Mucosa of rectum (tissue), 2 donors: ENCODE data around the gene KLHL3.

Experiments used
- H3K27ac ChIP-seq, 2 donors: one replicate each; pipeline ENCODE4 v1.7.0; 2013; ENCODE audit warnings: inconsistent platforms in 2 of 2, low read depth in 2 of 2, low read length in 2 of 2
- H3K27me3 ChIP-seq, 2 donors: one replicate each; pipeline ENCODE4 v1.7.0; 2013; ENCODE audit warnings: low read length in 2 of 2; ENCODE audit not compliant: control insufficient read depth in 2 of 2, insufficient read depth in 2 of 2
- H3K36me3 ChIP-seq, 2 donors: one replicate each; pipeline ENCODE4 v1.7.0; 2013; ENCODE audit warnings: low read length in 2 of 2; ENCODE audit not compliant: control insufficient read depth in 2 of 2, insufficient read depth in 2 of 2
- H3K4me1 ChIP-seq, 2 donors: one replicate each; pipeline ENCODE4 v1.7.0; 2013; ENCODE audit warnings: low read length in 2 of 2, mild to moderate bottlenecking in 1 of 2; ENCODE audit not compliant: control insufficient read depth in 2 of 2, insufficient read depth in 2 of 2
- H3K4me3 ChIP-seq, 2 donors: one replicate each; pipeline ENCODE4 v1.7.0; 2013; ENCODE audit warnings: low read length in 2 of 2
- H3K9ac ChIP-seq, 2 donors: one replicate each; pipeline ENCODE4 v1.7.0; 2013; ENCODE audit warnings: low read length in 2 of 2, low read depth in 1 of 2, mild to moderate bottlenecking in 1 of 2
- H3K9me3 ChIP-seq, 2 donors: one replicate each; pipeline ENCODE4 v1.7.0; 2013; ENCODE audit warnings: low read length in 2 of 2; ENCODE audit not compliant: control insufficient read depth in 2 of 2
- donor health status: healthy.
- donor health status: Normal muscosa, but diverticular disease.

KLHL3 gene

DNA sequence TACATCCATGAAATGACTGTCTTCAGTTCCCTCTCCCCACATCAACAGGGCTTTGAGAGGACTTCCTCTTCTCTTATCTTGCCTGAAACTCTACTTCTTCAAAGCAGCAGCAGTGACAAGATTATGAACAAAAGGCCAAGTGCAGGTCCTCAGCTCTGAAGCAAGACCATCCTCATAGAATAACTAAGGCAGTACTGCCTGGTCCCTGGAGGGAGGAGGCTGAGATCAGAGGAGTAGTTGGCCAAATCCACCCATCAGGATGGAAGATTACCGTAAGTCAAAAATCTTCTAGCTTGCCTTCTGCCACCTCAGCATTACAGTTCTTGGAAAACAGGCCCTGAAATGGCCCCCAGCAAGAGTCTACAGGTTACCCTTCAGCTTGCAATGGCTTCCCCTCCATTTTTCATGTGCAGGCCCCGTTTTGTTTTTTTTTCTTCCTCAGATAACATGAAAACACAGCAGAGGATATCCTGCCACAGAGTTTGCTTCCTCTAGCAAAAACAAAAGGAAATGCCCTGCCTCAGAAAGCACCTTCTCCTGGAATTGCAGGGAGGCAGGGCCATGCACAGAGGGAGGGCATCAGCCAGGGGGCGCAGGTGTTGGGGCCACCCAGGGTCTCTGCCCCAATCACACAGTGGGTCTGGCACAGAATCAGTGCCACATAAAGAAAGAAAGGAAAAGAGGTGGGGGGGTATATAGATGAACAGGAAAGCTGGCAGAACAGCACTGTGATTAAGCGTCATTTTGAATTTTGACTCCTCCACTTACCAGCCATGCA is 40.0 kb downstream of the KLHL3 start:
- H3K27me3 ChIP-seq, result no peaks in the 10 kb centered on the region
- H3K36me3 ChIP-seq, result peaks cover 0 to 4% of the 10 kb centered on the region in 2 donors
- H3K4me1 ChIP-seq, result no peaks in the 10 kb centered on the region
- H3K4me3 ChIP-seq, result no peak overlapping the region
- no peak overlapping the region for H3K9ac ChIP-seq
- no peaks in the 10 kb centered on the region for H3K9me3 ChIP-seq
- H3K27ac ChIP-seq, result no peak overlapping the region

DNA sequence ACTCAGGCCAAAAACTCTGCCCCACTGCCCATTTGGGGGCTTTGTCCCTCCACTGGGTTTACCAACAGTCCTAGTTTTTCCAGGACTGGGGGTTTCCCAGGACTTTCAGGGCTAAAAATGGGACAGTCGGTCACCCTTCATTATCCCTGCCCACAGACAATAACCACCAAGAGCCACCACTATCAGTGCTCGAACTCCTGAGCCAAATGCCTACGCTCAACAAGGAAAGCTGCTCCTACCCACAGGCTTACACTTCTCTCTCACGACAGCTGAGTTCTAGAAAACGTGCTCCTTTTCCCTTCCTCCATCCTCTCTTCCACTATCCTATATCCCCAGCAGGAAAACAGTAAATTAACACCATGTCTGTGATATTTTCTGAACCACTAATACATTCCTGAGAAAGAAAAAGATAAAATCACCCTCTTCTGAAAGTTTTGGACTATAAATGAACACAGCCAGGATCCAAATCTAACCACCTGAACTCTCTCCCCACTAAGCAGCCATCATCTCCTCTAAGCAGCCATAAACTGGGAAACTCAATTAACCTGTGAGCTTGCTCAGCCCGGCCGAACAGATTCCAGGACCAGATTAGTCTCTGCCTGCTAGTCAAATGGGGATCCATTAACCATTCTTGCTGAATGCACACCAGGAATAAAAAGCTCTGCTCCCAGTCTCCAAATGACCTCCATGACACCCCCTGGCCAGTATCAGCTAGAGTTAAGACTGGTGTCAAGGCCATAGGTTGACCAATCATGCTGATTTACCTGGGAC is 41.8 kb downstream of the KLHL3 start:
- peaks cover 0 to 4% of the 10 kb centered on the region in 2 donors for H3K36me3 ChIP-seq
- no peak overlapping the region for H3K4me3 ChIP-seq
- H3K4me1 ChIP-seq, result no peaks in the 10 kb centered on the region
- H3K9ac ChIP-seq, result no peak overlapping the region
- H3K9me3 ChIP-seq, result no peaks in the 10 kb centered on the region
- H3K27ac ChIP-seq, result no peak overlapping the region
- no peaks in the 10 kb centered on the region for H3K27me3 ChIP-seq

DNA sequence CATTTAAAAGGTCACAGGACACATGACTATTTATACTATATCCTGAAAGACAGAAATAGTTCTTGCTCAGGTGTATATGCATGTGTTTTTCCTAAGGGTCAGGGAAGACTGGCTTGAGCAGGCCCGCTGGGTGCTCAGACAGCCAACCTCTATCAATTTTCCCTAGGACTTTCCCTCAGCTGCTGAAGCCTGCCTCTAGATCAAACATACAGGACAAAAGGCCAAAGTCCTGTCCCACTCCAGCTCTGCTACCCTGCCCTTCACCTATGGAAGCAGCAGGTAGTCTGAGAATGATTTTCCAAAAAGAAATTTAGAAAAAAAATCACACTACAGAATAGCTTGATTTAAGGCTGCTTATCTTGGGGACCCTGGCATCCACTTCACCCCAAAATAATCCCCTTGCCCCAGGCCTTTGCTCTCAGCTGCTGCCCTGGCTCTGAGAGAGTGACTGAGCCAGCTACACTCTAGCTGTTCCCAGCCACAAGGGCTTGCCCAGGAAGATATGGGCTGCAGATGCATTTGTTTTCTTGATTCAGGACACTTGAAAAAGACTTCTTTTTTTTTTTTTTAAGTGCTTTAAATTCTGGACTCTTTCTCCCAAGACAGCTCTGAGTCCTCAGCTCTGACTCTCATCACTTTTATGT is 42.5 kb downstream of the KLHL3 start:
- no peak overlapping the region for H3K27ac ChIP-seq
- no peaks in the 10 kb centered on the region for H3K9me3 ChIP-seq
- H3K9ac ChIP-seq, result no peak overlapping the region

DNA sequence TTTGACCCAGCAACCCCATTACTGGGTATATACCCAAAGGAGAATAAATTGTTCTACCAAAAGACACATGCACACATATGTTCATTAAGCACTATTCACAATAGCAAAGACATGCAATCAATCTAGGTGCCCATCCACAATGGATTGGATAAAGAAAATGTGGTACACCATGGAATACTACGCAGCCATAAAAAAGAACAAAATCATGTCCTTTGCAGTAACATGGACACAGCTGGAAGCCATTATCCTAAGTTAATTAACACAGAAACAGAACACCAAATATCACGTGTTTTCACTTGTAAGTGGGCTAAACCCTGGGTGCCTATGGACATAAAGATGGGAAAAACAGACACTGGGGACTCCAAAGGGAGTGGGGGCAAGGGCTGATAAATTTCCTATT is 46.6 kb downstream of the KLHL3 start:
- Histone ChIP-seq H3K27ac (no peak overlapping the region), H3K4me1 (no peaks in the 10 kb centered on the region), H3K4me3 (no peak overlapping the region), H3K36me3 (peaks cover 0 to 4% of the 10 kb centered on the region in 2 donors), H3K9me3 (no peaks in the 10 kb centered on the region), H3K27me3 (no peaks in the 10 kb centered on the region), H3K9ac (no peak overlapping the region)

More for the DNA sequence above, 42.5 kb downstream of the KLHL3 start:
- Histone ChIP-seq H3K36me3 (peaks cover 0 to 4% of the 10 kb centered on the region in 2 donors), H3K4me3 (no peak overlapping the region), H3K4me1 (no peaks in the 10 kb centered on the region), H3K27me3 (no peaks in the 10 kb centered on the region)

DNA sequence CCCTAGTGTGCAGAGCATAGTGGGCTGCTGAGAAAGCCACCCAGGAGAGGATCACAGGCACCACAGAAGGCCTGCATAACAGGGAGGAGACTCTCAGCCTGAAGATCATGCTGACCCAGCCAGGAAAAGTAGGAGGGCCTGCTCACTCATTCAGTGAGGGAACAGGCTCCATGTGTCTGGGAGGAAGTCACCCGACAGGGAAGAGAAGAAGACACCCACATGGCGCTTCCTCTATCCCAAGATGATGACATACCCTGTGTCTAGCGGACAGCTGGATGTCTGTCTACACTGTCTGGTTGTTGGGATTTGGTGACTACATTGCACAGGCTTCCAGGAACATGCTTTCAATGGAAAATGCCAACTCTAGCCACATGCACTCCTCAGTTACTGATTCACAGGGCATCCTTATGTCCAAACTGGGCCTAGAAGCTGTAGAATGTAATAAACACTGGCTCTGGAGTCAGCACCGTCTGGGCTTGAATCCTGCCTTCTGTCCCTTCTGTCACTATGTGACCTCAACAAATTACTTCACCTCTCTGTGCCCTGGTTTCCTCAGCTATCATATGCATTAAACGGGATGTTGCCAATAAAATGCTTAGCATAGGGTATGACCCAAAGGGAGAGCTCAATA is 47.6 kb downstream of the KLHL3 start:
- H3K27ac ChIP-seq, result no peak overlapping the region
- H3K27me3 ChIP-seq, result no peaks in the 10 kb centered on the region
- H3K36me3 ChIP-seq, result peaks cover 0 to 4% of the 10 kb centered on the region in 2 donors
- H3K4me3 ChIP-seq, result no peak overlapping the region
- no peak overlapping the region for H3K9ac ChIP-seq
- H3K9me3 ChIP-seq, result no peaks in the 10 kb centered on the region
- H3K4me1 ChIP-seq, result no peaks in the 10 kb centered on the region

DNA sequence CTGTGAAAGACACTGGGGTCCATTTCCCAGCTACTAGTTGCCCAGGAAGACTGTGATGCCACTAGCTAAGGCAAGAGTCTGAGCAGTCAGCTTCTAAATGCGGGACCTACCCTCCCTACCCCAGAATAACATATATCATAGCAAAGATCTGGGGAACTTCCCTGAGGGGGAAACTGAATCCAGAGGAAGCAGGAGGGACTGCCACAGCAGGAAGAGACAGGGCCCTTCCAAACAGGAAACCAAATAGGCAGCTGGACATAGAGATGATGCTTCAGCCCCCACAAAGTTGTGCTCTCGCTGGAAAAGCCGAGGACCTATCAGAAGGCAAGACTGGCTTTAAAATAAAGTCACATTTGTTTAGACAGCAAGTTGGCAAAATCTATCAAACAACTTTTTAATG is 51.1 kb downstream of the KLHL3 start:
- H3K27ac ChIP-seq, result no peak overlapping the region
- H3K9me3 ChIP-seq, result no peaks in the 10 kb centered on the region
- H3K9ac ChIP-seq, result no peak overlapping the region
- H3K4me1 ChIP-seq, result no peaks in the 10 kb centered on the region
- no peaks in the 10 kb centered on the region for H3K27me3 ChIP-seq
- H3K36me3 ChIP-seq, result no peaks in the 10 kb centered on the region
- H3K4me3 ChIP-seq, result no peak overlapping the region

DNA sequence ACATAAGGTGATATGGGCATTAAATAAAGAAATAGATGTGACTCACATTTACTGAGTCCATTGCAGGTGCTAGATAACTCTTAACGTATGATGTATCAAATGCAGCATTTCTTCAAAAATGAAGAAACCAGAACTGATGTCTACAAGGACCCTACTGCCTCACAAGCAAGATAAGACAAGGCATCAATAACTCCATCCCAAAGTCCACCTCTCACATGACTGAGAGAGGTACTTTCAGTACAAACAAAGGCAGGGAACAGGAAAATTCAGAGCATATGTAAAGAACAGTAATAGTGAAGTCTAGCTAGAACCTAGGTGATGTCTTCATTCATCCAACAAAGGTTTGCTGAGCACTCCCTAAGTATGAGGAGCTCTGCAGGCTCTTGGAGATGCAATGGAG is 54.7 kb downstream of the KLHL3 start:
- H3K36me3 ChIP-seq, result no peaks in the 10 kb centered on the region
- no peak overlapping the region for H3K9ac ChIP-seq
- H3K9me3 ChIP-seq, result no peaks in the 10 kb centered on the region
- H3K27me3 ChIP-seq, result no peaks in the 10 kb centered on the region
- H3K27ac ChIP-seq, result no peak overlapping the region
- H3K4me1 ChIP-seq, result no peaks in the 10 kb centered on the region
- no peak overlapping the region for H3K4me3 ChIP-seq

DNA sequence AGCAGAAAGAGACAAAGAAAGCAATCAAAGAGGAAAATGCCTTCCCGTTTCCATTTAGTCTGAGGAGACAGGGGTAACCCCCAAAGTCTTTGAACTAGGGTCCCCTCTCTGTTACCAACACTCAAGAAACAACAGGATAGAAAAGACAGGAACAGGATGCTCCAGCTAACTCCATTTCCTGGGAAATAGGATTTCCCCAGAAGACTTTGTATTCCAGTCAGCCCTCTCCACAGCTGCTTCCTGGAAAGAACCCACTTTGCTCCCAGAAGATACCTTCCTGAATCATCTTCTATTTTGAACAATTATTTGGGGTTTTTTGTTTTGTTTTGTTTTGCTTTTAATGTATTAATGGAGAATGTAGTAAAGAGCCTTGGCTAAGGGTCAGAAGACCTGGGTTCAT is 56.0 kb downstream of the KLHL3 start:
- H3K36me3 ChIP-seq, result no peaks in the 10 kb centered on the region
- no peaks in the 10 kb centered on the region for H3K4me1 ChIP-seq
- no peak overlapping the region for H3K9ac ChIP-seq
- no peak overlapping the region for H3K27ac ChIP-seq
- H3K9me3 ChIP-seq, result no peaks in the 10 kb centered on the region
- no peaks in the 10 kb centered on the region for H3K27me3 ChIP-seq
- no peak overlapping the region for H3K4me3 ChIP-seq

DNA sequence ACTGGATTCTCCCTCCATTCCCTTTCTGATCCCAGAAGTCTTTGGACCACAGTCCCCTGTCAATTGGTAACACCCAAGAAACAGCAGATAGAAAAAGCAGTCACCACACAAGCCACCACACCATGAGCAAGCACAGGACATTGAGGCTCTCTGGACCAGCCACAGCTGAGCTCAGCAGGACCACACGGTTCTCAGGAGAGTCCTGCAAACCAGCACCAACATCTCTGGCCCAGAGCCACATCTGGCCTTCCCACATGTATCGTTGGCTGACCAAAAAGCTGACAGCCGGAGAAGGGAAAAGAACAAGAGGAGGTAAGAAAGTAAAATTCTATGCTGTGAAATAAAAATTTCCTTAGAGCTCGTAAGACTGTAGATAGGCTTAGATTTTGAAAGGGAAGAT is 56.7 kb downstream of the KLHL3 start:
- Histone ChIP-seq H3K4me3 (no peak overlapping the region), H3K9me3 (no peaks in the 10 kb centered on the region), H3K9ac (no peak overlapping the region), H3K36me3 (no peaks in the 10 kb centered on the region), H3K27ac (no peak overlapping the region), H3K27me3 (no peaks in the 10 kb centered on the region), H3K4me1 (no peaks in the 10 kb centered on the region)

DNA sequence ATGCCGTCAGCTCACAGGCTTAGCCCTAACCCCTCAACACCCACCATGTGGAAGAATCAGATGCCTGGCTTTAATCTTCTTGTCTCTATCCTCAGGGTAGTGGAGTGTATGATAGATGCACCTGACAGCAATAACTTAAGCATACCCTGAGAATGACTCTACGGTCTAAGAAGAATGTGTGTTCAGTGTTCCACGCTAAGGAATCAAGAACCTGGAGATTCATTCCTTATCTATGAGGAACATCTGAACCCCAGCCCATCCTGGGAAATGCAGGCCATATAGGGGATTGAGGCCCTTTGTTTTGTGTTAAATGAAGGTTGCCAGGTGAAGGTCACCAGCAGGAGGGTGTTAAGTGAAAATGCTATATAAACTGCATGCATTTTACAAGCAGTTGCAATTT is 63.0 kb downstream of the KLHL3 start:
- Histone ChIP-seq H3K4me1 (no peaks in the 10 kb centered on the region), H3K4me3 (no peak overlapping the region), H3K9me3 (no peaks in the 10 kb centered on the region), H3K36me3 (no peaks in the 10 kb centered on the region), H3K9ac (no peak overlapping the region), H3K27me3 (no peaks in the 10 kb centered on the region), H3K27ac (no peak overlapping the region)
